IMR-90 (cell line): ENCODE results near the gene OR5B21. TPM values are rescaled to one million over a fixed set of nuclear protein-coding genes. Genes with fewer than 3 reads are reported as not detected.

Experiments used
- ATAC-seq: fragments of 200-7000 bp; cut with Tn5 transposase; 2 replicates; pipeline ENCODE4 v1.9.1; 2020; ENCODE audit warnings: low read depth, mild to moderate bottlenecking, moderate library complexity
- BruUV-seq: library from RNA; stranded (reverse); fragments of 400-500 nt; replicated peaks from 2 replicates; lab custom pipeline; 2021; lab: Mats Ljungman, UMichigan
- CTCF ChIA-PET: fragments of 300-600 bp; formaldehyde crosslinking; extraction: SDS; loops from one replicate; lab custom pipeline; 2021; ENCODE audit warnings: antibody characterized with exemption; lab: Yijun Ruan, JAX
- POLR2A ChIA-PET: fragments of 300-600 bp; sonication (Branson Sonifier 250); formaldehyde crosslinking; loops from one replicate; lab custom pipeline; 2022; ENCODE audit warnings: antibody characterized with exemption; ENCODE audit not compliant: unreplicated experiment; lab: Charles Lee
- DNase-seq: peaks from one replicate; pipeline ENCODE4 v3.0.0; 2013
- H2AFZ ChIP-seq: replicated peaks from 2 replicates; pipeline ENCODE3; 2013; ENCODE audit warnings: low read length, mild to moderate bottlenecking; ENCODE audit not compliant: poor library complexity
- H2AK5ac ChIP-seq: 2 replicates; pipeline ENCODE4 v1.6.1; 2013; ENCODE audit warnings: low read depth, low read length, inconsistent platforms
- H2AK9ac ChIP-seq: replicated peaks from 2 replicates; pipeline ENCODE3; 2013; ENCODE audit warnings: mild to moderate bottlenecking, low read depth, low read length, moderate library complexity; ENCODE audit not compliant: poor library complexity
- H2BK120ac ChIP-seq: 2 replicates; pipeline ENCODE4 v1.6.1; 2013; ENCODE audit warnings: low read depth, low read length, inconsistent platforms
- H2BK15ac ChIP-seq: 3 replicates; pipeline ENCODE4 v1.6.1; 2013; ENCODE audit warnings: low read depth, low read length, inconsistent platforms
- H2BK20ac ChIP-seq: 2 replicates; pipeline ENCODE4 v1.6.1; 2013; ENCODE audit warnings: low read depth, mild to moderate bottlenecking, inconsistent platforms, low read length, moderate library complexity
- H2BK5ac ChIP-seq: 2 replicates; pipeline ENCODE4 v1.6.1; 2013; ENCODE audit warnings: mild to moderate bottlenecking, low read depth, low read length, inconsistent platforms; ENCODE audit not compliant: poor library complexity, severe bottlenecking
- H3K14ac ChIP-seq: replicated peaks from 2 replicates; pipeline ENCODE4 v1.6.1; 2013; ENCODE audit warnings: low read depth, low read length, inconsistent platforms
- H3K18ac ChIP-seq: 2 replicates; pipeline ENCODE4 v1.6.1; 2013; ENCODE audit warnings: low read depth, low read length, control low read depth
- H3K23ac ChIP-seq: 2 replicates; pipeline ENCODE4 v1.6.1; 2013; ENCODE audit warnings: low read depth, low read length, inconsistent platforms
- H3K27ac ChIP-seq: 2 replicates; pipeline ENCODE4 v1.5.1; 2013; ENCODE audit warnings: mild to moderate bottlenecking, control low read depth, low read length; ENCODE audit not compliant: insufficient read depth
- H3K27me3 ChIP-seq: 2 replicates; pipeline ENCODE4 v1.6.1; 2013; ENCODE audit warnings: low read length; ENCODE audit not compliant: control insufficient read depth, insufficient read depth
- H3K36me3 ChIP-seq: 2 replicates; pipeline ENCODE4 v1.6.1; 2013; ENCODE audit warnings: low read length, mixed read lengths; ENCODE audit not compliant: control insufficient read depth, insufficient read depth
- H3K4ac ChIP-seq: 2 replicates; pipeline ENCODE4 v1.6.1; 2013; ENCODE audit warnings: low read depth, low read length, inconsistent platforms
- H3K4me1 ChIP-seq: 2 replicates; pipeline ENCODE4 v1.6.1; 2013; ENCODE audit warnings: low read length, mixed read lengths; ENCODE audit not compliant: control insufficient read depth, insufficient read depth
- H3K4me2 ChIP-seq: 2 replicates; pipeline ENCODE4 v1.6.1; 2013; ENCODE audit warnings: low read depth, mild to moderate bottlenecking, control low read depth, low read length, moderate library complexity
- H3K4me3 ChIP-seq: 2 replicates; pipeline ENCODE4 v1.5.1; 2013; ENCODE audit warnings: low read depth, mild to moderate bottlenecking, control low read depth, low read length, moderate library complexity; ENCODE audit not compliant: insufficient read depth
- H3K56ac ChIP-seq: 2 replicates; pipeline ENCODE4 v1.6.1; 2013; ENCODE audit warnings: low read length, inconsistent platforms; ENCODE audit not compliant: insufficient read depth; ENCODE audit errors: extremely low read depth
- H3K79me1 ChIP-seq, 2 experiments: 2 replicates each; pipeline ENCODE4 v1.6.1; 2013; ENCODE audit warnings: low read length in 2 of 2, inconsistent platforms in 1 of 2, low read depth in 1 of 2
- H3K9ac ChIP-seq: 2 replicates; pipeline ENCODE4 v1.6.1; 2013; ENCODE audit warnings: low read depth, low read length, control low read depth
- H3K9me1 ChIP-seq: 2 replicates; pipeline ENCODE4 v1.6.1; 2013; ENCODE audit warnings: low read length, inconsistent platforms; ENCODE audit not compliant: insufficient read depth
- H3K9me3 ChIP-seq: 2 replicates; pipeline ENCODE4 v1.6.1; 2013; ENCODE audit warnings: low read length; ENCODE audit not compliant: control insufficient read depth, insufficient read depth
- H4K20me1 ChIP-seq: 2 replicates; pipeline ENCODE4 v1.6.1; 2013; ENCODE audit warnings: low read length, inconsistent platforms; ENCODE audit not compliant: insufficient read depth
- H4K5ac ChIP-seq: 2 replicates; pipeline ENCODE4 v1.6.1; 2013; ENCODE audit warnings: mild to moderate bottlenecking, low read depth, low read length, control low read depth
- H4K8ac ChIP-seq, 2 experiments: 2 replicates each; pipeline ENCODE4 v1.6.1; 2013; ENCODE audit warnings: low read depth in 2 of 2, low read length in 2 of 2, control low read depth in 1 of 2, inconsistent platforms in 1 of 2
- H4K91ac ChIP-seq: 2 replicates; pipeline ENCODE4 v1.6.1; 2013; ENCODE audit warnings: low read depth, low read length, inconsistent platforms; ENCODE audit not compliant: insufficient read depth
- NFE2L2 ChIP-seq: fragments of 150-350 bp; IDR thresholded peaks from 2 replicates; pipeline ENCODE4 v1.6.1; 2016; ENCODE audit warnings: low read depth, mild to moderate bottlenecking, low read length
- WGBS, 2 experiments: methylation state at CpG; one replicate each; pipeline versions ENCODE4 v1.1.5 to v1.1.7; 2013; ENCODE audit warnings: missing lambda C conversion rate in 2 of 2; ENCODE audit not compliant: insufficient read length in 1 of 2; ENCODE audit errors: extremely low coverage in 2 of 2; 5-methylcytosine and 5-hydroxymethylcytosine counted together
- dilution Hi-C: fragments of 300-500 bp; cut with HindIII; formaldehyde crosslinking; loops from one replicate; pipeline ENCODE4 v1.14.3; 2018; ENCODE audit warnings: low sequenced_read_pairs; ENCODE audit not compliant: unreplicated experiment
- in situ Hi-C: fragments of 300-500 bp; cut with MboI; formaldehyde crosslinking; loops from 3 replicates; pipeline ENCODE4 v1.14.3; 2019; ENCODE audit warnings: low sequenced_read_pairs, inconsistent platforms, mixed read lengths
- intact Hi-C: fragments of 100-400 bp; cut with micrococcal nuclease; formaldehyde crosslinking; loops from 2 replicates; pipeline ENCODE4 v1.10.0; 2022
- polyA plus RNA-seq, 3 experiments: library from polyadenylated mRNA; depleted of rRNA; stranded (reverse); fragments of >200 nt; gene quantifications; 2 replicates each; pipeline ENCODE4 v1.2.3, GENCODE V29; 2012; ENCODE audit warnings: low replicate concordance in 1 of 3
- total RNA-seq: library from RNA; depleted of rRNA; stranded (reverse); fragments of >200 nt; gene quantifications from 2 replicates; pipeline ENCODE4 v1.2.3, GENCODE V29; 2012

Gene OR5B21
- total and polyA plus RNA-seq, 2 of the 4 experiments (the other 2 are of a cell fraction) = not detected

DNA sequence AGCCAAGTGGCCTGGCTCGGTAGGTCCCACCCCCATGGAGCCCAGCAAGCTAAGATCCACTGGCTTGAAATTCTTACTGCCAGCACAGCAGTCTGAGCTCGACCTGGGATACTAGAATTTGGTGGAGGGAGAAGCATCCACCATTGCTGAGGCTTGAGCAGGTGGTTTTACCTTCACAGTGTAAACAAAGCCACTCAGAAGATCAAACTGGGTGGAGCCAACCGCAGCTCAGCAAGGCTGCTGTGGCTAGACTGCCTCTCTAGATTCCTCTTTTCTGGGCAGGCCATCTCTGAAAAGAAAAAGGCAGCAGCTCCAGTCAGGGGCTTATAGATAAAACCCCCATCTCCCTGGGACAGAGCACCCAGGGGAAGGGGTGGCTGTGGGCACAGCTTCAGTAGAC is 22.3 kb upstream of the OR5B21 start:
- no peak overlapping the region for H2AK5ac ChIP-seq
- POLR2A ChIA-PET = no interaction called here
- ATAC-seq = no peak
- H3K9me1 ChIP-seq = no peaks in the 10 kb centered on the region
- H2BK5ac ChIP-seq = no peak overlapping the region
- H2BK20ac ChIP-seq = no peak overlapping the region
- H3K27ac ChIP-seq = no peak overlapping the region
- no peak overlapping the region for H3K4me3 ChIP-seq
- TF ChIP-seq NFE2L2 = no peak
- BruUV-seq = no TSS peak
- intact Hi-C loops = no loop called here
- 100% methylated on average over 2 of the region's 3 CpGs; no CpG with 5 or more reads in 1 of the 2 experiments for WGBS, 2 experiments
- no peak for DNase-seq
- H3K56ac ChIP-seq = no peak overlapping the region
- H2BK15ac ChIP-seq = no peak overlapping the region
- dilution Hi-C loops = no loop called here
- peaks cover 5% of the 10 kb centered on the region for H3K36me3 ChIP-seq
- no peak overlapping the region for H3K9ac ChIP-seq
- H4K20me1 ChIP-seq = no peaks in the 10 kb centered on the region
- H3K14ac ChIP-seq = no peak overlapping the region
- H3K4me2 ChIP-seq = no peak overlapping the region
- H2BK120ac ChIP-seq = no peak overlapping the region
- H3K18ac ChIP-seq = no peak overlapping the region
- H2AK9ac ChIP-seq = no peak overlapping the region
- CTCF ChIA-PET = interaction anchor here (0.7 kb wide), 1 partner anchor 853 kb away, joined by 4 read pairs; no protein-coding TSS in a partner anchor
- no peaks in the 10 kb centered on the region for H3K9me3 ChIP-seq
- H4K5ac ChIP-seq = no peak overlapping the region
- in situ Hi-C loops = no loop called here
- H4K91ac ChIP-seq = no peak overlapping the region
- no peaks in the 10 kb centered on the region for H3K27me3 ChIP-seq
- H4K8ac ChIP-seq = no peak overlapping the region
- no peaks in the 10 kb centered on the region for H3K79me1 ChIP-seq
- H3K4me1 ChIP-seq = no peaks in the 10 kb centered on the region; the same call in 1 of the 2 replicates
- no peak overlapping the region for H3K4ac ChIP-seq
- H3K23ac ChIP-seq = no peak overlapping the region
- no peak overlapping the region for H2AFZ ChIP-seq
